ENCODE data around the gene NMNAT2.
"Not testable (repeated sequence)": the region's sequence is repeated elsewhere in the genome, so short reads cannot be mapped to it uniquely, and the experiment has no call there.

The NMNAT2 gene

GRCh38 chr1:183251101-183251958 is 166.8 kb downstream of the NMNAT2 start:
- DNase-seq = no peak

GRCh38 chr1:183249941-183250452 is 168.2 kb downstream of the NMNAT2 start:
- DNase-seq = no peak

- DNase-seq = no peak
These were observed 169.0 kb downstream of the NMNAT2 start for GRCh38 chr1:183248989-183249691.

DNA sequence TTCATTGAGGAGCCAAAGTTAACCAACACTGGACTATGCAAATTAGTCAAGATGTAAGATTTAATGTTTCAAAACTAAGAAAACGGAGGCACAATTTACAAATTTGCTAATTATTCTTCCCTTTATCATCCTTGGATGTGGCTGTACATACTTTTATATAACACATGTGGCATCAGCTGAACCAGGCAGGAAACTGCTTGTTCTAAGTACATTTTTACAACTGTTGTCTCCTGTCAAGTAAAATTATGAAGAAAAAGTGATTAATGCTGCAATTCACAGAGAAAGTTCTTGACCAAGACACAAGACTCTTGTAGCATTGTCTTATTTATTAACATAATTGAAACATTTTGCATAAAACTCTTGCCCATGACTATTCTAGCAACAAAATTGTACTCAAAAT is 170.2 kb downstream of the NMNAT2 start:
- DNase-seq = no peak

- no peak for DNase-seq
These were observed 170.7 kb downstream of the NMNAT2 start for GRCh38 chr1:183247484-183247883.

DNA sequence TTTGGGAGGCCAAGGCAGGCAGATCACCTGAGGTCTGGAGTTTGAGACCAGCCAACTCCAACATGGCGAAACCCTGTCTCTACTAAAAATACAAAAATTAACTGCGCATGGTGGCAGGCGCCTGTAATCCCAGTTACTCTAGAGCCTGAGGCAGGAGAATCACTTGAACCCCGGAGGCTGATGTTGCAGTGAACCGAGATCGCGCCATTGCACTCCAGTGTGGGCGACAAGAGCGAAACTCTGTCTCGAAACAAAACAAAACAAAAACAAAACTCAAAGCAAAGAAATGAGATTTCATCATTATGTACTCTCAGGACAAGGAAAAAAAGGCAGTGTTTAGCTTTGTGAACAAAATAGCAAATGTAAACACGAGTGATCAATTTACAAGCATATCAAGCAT is 171.1 kb downstream of the NMNAT2 start:
- DNase-seq = no peak

GRCh38 chr1:183246436-183246835 is 171.7 kb downstream of the NMNAT2 start:
- DNase-seq = no peak

GRCh38 chr1:183245357-183245756 is 172.8 kb downstream of the NMNAT2 start:
- no peak for DNase-seq

- no peak for DNase-seq
These were observed 173.7 kb downstream of the NMNAT2 start for GRCh38 chr1:183244466-183244865.

DNA sequence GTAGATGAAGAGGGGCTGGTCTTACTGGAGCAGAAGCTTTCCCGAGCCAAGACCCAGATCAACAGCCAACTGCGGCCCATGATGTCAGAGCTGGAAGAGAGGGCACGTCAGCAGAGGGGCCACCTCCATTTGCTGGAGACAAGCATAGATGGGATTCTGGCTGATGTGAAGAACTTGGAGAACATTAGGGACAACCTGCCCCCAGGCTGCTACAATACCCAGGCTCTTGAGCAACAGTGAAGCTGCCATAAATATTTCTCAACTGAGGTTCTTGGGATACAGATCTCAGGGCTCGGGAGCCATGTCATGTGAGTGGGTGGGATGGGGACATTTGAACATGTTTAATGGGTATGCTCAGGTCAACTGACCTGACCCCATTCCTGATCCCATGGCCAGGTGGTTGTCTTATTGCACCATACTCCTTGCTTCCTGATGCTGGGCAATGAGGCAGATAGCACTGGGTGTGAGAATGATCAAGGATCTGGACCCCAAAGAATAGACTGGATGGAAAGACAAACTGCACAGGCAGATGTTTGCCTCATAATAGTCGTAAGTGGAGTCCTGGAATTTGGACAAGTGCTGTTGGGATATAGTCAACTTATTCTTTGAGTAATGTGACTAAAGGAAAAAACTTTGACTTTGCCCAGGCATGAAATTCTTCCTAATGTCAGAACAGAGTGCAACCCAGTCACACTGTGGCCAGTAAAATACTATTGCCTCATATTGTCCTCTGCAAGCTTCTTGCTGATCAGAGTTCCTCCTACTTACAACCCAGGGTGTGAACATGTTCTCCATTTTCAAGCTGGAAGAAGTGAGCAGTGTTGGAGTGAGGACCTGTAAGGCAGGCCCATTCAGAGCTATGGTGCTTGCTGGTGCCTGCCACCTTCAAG is 174.8 kb downstream of the NMNAT2 start:
- DNase-seq = no peak

GRCh38 chr1:183242556-183242955 is 175.6 kb downstream of the NMNAT2 start:
- DNase-seq = no peak

DNA sequence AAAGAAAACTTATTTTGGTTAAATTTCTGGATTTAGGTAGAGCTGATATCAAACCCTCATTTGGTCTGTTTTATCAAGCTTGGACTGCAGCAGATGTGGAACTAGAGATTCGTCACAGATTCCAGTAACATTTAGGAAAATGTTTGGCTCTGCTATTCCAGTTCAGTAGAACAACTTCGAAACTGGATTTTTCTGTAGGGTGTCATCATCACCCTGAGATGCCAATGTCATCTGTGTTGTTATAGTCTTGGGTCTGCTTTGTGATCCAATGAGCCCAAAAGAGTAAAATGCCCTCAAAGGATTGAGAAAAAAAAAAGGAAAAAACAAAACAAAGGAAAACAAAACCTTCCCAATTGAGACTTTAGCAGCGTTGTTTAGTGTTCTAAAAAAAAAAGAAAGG is 176.7 kb downstream of the NMNAT2 start:
- no peak for DNase-seq

- not testable (repeated sequence) for DNase-seq
These were observed 177.3 kb downstream of the NMNAT2 start for GRCh38 chr1:183240853-183241252.

DNA sequence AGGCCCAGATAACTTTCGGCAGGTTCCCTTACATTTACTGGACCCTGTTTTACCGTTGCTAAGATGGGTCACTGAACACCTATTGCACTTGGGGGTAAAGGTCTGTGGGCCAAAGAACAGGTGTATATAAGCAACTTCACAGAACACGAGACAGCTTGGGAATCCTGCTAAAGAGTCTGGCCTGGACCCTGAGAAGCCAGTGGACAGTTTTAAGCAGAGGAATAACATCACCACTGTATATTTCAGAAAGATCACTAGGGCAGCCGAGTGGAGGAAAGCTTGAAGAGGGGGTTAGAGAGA is 177.7 kb downstream of the NMNAT2 start:
- DNase-seq = no peak

GRCh38 chr1:183239793-183240525 is 178.2 kb downstream of the NMNAT2 start:
- DNase-seq = no peak

DNA sequence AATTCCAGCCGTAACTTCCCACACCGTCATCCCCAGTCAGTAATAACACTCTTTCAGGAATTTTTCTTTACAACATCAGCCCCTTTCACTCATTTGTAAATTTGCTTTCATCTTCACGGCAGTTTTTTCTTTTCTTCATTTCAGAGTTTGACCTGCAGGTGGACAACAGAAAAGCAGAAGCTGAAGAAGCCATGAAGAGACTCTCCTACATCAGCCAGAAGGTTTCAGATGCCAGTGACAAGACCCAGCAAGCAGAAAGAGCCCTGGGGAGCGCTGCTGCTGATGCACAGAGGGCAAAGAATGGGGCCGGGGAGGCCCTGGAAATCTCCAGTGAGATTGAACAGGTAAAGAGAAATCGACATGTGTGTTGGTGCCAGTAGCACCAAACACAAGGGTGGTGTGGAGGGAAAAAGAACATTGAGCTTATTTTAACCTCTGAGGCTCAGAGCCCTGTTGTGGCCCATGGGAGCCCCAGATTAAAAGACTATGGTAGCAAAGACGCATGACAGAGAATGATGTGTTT is 178.9 kb downstream of the NMNAT2 start:
- DNase-seq = no peak

- DNase-seq = no peak
These were observed 180.1 kb downstream of the NMNAT2 start for GRCh38 chr1:183238071-183238470.

- no peak for DNase-seq
These were observed 181.1 kb downstream of the NMNAT2 start for GRCh38 chr1:183237046-183237445.

- DNase-seq = no peak
These were observed 181.9 kb downstream of the NMNAT2 start for GRCh38 chr1:183236158-183236725.

DNA sequence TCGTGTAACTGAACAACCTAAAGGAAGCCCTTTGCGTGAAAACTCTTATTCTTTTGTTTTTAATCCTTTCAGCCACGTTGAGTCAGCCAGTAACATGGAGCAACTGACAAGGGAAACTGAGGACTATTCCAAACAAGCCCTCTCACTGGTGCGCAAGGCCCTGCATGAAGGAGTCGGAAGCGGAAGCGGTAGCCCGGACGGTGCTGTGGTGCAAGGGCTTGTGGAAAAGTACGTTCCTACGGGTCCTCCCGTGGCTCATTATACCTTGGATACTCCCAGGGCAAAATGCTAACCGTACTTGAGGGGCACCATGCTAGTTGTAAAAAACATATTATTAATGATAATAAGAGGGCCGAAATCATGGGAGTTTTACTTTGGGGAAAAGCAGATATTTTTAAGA is 182.7 kb downstream of the NMNAT2 start:
- no peak for DNase-seq

- DNase-seq = no peak
These were observed 183.3 kb downstream of the NMNAT2 start for GRCh38 chr1:183234660-183235476.
